Activated CD4-positive, alpha-beta T cell treated with anti-CD3 and anti-CD28 coated beads for 4 hours (primary cell): ENCODE measurements around the gene TNNT2.

Experiments
- DNase-seq, 2 donors: peaks; one replicate each; pipeline ENCODE4 v3.0.0-alpha.2; 2020

The TNNT2 gene

GRCh38 chr1:201310251-201310985 is 67.1 kb downstream of the TNNT2 start:
- DNase-seq: no peak

- no peak for DNase-seq
Observed at GRCh38 chr1:201309416-201309815, 68.1 kb downstream of the TNNT2 start.
